ENCODE measurements around the gene KMT5C. TPM values are rescaled to one million over a fixed set of nuclear protein-coding genes. Genes with fewer than 3 reads are reported as not detected.

Gene KMT5C
- total and polyA plus RNA-seq, 2 experiments from 2014 or later = 63.5 to 82.4 TPM

DNA sequence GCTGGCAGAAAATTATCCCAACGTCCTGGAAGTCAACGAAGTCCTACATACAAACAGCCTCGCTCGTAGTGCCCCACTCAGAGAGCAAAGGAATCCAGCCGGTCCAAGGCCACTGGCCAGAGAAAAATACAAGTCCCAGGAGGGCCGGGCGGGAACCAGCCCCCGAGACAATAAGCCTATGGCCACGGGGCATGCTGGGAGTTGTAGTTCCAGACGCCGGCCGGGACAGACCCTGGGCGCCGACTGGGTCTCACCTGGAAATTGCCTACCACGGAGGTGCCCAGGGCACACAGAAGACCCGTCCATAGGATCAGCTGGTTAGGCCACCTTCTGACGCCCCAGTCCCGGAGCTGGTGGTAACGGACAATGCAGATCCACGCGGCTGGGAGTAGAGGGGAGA lies 19.9 kb upstream of the KMT5C start:
- DNase-seq (ENCODE audit: low read depth in 1 of 2, low spot score in 1 of 2) = peak; percentile 78 to 79
- Histone ChIP-seq H3K4me3 (no peak overlapping the region), H3K36me3 (no peaks in the 10 kb centered on the region), H3K27me3 (no peaks in the 10 kb centered on the region), H3K4me1 (ENCODE audit: low read depth) (no peaks in the 10 kb centered on the region), H3K27ac (no peak overlapping the region), H3K9me3 (ENCODE audit: low read depth) (no peaks in the 10 kb centered on the region)
- TF ChIP-seq, protein P1, sequence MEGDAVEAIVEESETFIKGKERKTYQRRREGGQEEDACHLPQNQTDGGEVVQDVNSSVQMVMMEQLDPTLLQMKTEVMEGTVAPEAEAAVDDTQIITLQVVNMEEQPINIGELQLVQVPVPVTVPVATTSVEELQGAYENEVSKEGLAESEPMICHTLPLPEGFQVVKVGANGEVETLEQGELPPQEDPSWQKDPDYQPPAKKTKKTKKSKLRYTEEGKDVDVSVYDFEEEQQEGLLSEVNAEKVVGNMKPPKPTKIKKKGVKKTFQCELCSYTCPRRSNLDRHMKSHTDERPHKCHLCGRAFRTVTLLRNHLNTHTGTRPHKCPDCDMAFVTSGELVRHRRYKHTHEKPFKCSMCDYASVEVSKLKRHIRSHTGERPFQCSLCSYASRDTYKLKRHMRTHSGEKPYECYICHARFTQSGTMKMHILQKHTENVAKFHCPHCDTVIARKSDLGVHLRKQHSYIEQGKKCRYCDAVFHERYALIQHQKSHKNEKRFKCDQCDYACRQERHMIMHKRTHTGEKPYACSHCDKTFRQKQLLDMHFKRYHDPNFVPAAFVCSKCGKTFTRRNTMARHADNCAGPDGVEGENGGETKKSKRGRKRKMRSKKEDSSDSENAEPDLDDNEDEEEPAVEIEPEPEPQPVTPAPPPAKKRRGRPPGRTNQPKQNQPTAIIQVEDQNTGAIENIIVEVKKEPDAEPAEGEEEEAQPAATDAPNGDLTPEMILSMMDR (IDR thresholded peaks at IDR 0.05; ENCODE audit: low read depth, low read length) = no peak

DNA sequence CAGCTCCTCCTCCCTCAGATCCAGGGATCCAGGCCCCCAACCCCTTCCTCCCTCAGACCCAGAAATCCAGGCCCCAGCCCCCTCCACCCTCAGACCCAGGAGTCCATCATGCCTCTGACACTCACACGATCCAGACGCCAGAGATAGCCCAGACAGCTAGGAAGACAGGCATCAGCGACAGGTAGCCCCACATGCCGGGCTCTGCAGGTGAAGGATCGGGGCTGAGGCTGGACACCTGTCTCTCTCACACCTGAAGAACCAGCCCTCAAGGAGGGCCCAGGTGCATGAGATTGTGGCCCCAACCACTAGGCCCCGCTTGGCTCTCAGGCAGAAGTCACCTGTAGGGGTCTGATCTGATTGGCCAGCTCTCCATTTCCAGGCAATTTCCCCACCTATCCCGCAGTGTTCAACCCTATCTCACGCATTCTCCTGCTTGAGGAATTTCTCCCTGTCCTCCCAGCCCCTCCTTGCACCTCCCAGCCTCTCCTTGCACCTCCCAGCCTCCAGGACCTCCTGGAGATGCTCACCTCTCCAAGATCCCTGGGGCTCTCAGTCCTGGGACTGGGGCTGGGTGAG lies 18.7 kb upstream of the KMT5C start:
- Histone ChIP-seq H3K27me3 (no peaks in the 10 kb centered on the region), H3K4me1 (ENCODE audit: low read depth) (no peaks in the 10 kb centered on the region), H3K27ac (no peak overlapping the region), H3K9me3 (ENCODE audit: low read depth) (no peaks in the 10 kb centered on the region), H3K36me3 (no peaks in the 10 kb centered on the region), H3K4me3 (no peak overlapping the region)
- TF ChIP-seq, protein P1 (IDR thresholded peaks at IDR 0.05; ENCODE audit: low read depth, low read length) = no peak
- no peak for DNase-seq (ENCODE audit: low read depth in 1 of 2, low spot score in 1 of 2)

DNA sequence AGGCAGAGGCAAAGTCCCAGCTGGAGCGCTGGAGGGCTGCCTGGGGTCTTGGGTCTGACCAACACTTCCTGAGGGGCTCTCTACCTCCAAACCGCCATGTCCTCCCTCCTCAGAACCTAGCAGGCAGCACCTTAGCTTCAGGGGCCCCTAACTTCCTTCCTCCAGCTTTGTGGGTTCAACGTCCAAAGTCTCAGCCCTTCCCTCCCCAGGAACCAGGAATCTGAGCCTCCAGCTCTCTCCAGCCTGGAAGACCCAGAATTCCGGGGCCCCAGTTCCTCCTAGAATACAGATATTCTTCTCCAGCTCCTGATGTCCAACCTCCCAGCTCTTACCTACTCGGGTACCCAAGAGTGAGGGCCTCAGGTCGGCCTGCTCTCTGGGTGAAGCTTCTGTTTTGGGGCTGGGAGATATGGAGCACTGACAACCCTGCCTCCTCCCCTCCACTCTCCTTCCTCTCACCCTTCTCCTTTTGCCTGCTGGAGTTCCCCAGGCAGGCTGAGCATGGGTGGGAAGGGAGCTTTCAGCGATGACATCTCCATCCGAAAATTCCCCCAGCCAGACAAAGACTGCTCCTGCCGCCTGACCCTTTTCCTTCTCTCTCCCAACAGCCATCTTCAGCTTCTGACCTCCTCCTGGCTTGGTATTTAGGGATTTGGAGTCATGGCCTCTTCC lies 18.1 kb upstream of the KMT5C start:
- H3K9me3 ChIP-seq (ENCODE audit: low read depth) = no peaks in the 10 kb centered on the region
- TF ChIP-seq, protein P1 (IDR thresholded peaks at IDR 0.05; ENCODE audit: low read depth, low read length) = no peak
- no peaks in the 10 kb centered on the region for H3K27me3 ChIP-seq
- DNase-seq (ENCODE audit: low read depth in 1 of 2, low spot score in 1 of 2) = no peak
- H3K4me1 ChIP-seq (ENCODE audit: low read depth) = no peaks in the 10 kb centered on the region
- H3K4me3 ChIP-seq = no peak overlapping the region
- no peak overlapping the region for H3K27ac ChIP-seq
- H3K36me3 ChIP-seq = no peaks in the 10 kb centered on the region

DNA sequence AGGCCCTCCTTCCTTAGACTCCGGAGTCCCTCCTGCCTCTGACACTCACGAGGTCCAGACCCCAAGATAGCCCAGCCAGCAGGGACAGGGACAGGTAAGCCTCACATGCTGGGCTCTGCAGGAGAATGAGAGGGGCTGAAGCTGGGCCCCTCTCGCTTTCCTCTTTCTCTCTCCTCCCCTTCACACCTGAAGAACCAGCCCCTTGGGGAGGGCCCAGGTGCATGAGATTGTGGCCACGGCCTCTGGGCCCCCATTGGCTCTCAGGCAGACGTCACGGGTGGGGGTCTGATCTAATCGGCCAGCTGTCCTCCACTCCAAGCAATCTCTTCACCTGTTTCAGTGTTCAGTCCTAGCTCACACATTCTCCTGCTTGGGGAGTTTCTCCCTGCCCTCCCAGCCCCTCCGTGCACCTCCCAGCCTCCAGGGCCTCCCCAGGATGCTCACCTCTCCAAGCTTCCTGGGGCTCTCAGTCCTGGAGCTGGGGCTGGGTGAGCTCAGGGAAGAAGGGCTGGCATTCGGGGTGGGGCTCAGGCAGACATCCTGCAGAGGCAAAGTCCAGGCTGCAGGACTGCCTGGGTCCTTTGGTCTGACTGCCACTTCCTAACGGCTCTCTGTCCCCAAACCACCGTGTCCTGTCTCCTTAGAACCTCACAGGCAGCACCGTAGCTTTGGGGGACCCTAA lies 17.3 kb upstream of the KMT5C start:
- Histone ChIP-seq H3K9me3 (ENCODE audit: low read depth) (no peaks in the 10 kb centered on the region), H3K4me3 (no peak overlapping the region), H3K36me3 (no peaks in the 10 kb centered on the region), H3K4me1 (ENCODE audit: low read depth) (no peaks in the 10 kb centered on the region), H3K27ac (no peak overlapping the region), H3K27me3 (no peaks in the 10 kb centered on the region)
- TF ChIP-seq, protein P1 (IDR thresholded peaks at IDR 0.05; ENCODE audit: low read depth, low read length) = no peak
- DNase-seq (ENCODE audit: low read depth in 1 of 2, low spot score in 1 of 2) = no peak

DNA sequence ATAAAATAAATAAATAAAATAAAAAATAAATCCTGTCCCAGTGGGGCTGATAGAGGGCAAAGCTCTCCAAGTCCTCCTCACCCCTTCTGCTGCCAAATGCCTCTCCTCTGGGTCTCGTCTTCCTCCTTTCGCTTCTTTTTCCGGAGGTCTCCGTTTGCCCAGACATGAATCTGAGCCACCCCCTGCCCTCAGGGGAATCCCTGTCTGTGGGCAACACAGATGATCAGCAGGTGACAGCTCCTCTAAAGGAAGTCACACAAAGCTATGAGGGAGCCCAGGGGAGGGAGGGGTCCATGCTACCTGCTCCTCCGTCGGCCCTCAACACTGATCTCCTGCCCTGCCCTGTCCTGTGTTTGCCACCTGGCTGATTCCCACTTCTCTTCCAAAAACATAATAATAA lies 15.0 kb upstream of the KMT5C start:
- no peaks in the 10 kb centered on the region for H3K36me3 ChIP-seq
- H3K27ac ChIP-seq = no peak overlapping the region
- no peaks in the 10 kb centered on the region for H3K4me1 ChIP-seq (ENCODE audit: low read depth)
- H3K9me3 ChIP-seq (ENCODE audit: low read depth) = no peaks in the 10 kb centered on the region
- TF ChIP-seq, protein P1 (IDR thresholded peaks at IDR 0.05; ENCODE audit: low read depth, low read length) = no peak
- no peak overlapping the region for H3K4me3 ChIP-seq
- no peaks in the 10 kb centered on the region for H3K27me3 ChIP-seq
- DNase-seq (ENCODE audit: low read depth in 1 of 2, low spot score in 1 of 2) = no peak
